Keratinocyte (primary cell): ENCODE results near the gene ARHGAP12. TPM values are rescaled to one million over a fixed set of nuclear protein-coding genes. Genes with fewer than 3 reads are reported as not detected.
A peak's percentile ranks its signal among the peaks of the same experiment; 100 is the strongest.

Experiments used
- DNase-seq: peaks from one replicate; pipeline ENCODE4 v3.0.0-alpha.2; 2011; ENCODE audit warnings: low read depth, missing footprints, low spot score
- FAIRE-seq: peaks from 2 replicates; lab custom pipeline; 2011; peaks lifted over from hg19 to GRCh38; lab: Jason Lieb, UNC
- H2AFZ ChIP-seq: 2 replicates; pipeline ENCODE4 v1.6.0; 2012; ENCODE audit warnings: low read length, control low read depth, inconsistent platforms; ENCODE audit not compliant: control insufficient read depth
- H3K27ac ChIP-seq: 2 replicates; pipeline ENCODE4 v1.5.1; 2011; ENCODE audit warnings: low read length; ENCODE audit not compliant: control insufficient read depth, insufficient read depth
- H3K27me3 ChIP-seq: 3 replicates; pipeline ENCODE4 v1.6.0; 2011; ENCODE audit warnings: low read length; ENCODE audit not compliant: control insufficient read depth, insufficient read depth; ENCODE audit errors: extremely low read depth
- H3K36me3 ChIP-seq, 2 experiments: 2 replicates in 1 of 2; 3 replicates in 1 of 2; pipeline ENCODE4 v1.5.1; 2011; ENCODE audit warnings: low read length in 2 of 2, mild to moderate bottlenecking in 1 of 2; ENCODE audit not compliant: control insufficient read depth in 2 of 2, insufficient read depth in 2 of 2; ENCODE audit errors: extremely low read depth in 1 of 2
- H3K4me1 ChIP-seq: 3 replicates; pipeline ENCODE4 v1.5.1; 2011; ENCODE audit warnings: low read length; ENCODE audit not compliant: control insufficient read depth, insufficient read depth; ENCODE audit errors: extremely low read depth
- H3K4me2 ChIP-seq: 3 replicates; pipeline ENCODE4 v1.6.0; 2011; ENCODE audit warnings: low read depth, low read length; ENCODE audit not compliant: control insufficient read depth, insufficient read depth; ENCODE audit errors: extremely low read depth
- H3K4me3 ChIP-seq, 3 experiments: fragments of 200-600 bp in 1 of 3; sonication (generic) in 1 of 3; 2 replicates in 2 of 3; 3 replicates in 1 of 3; pipeline ENCODE4 v1.5.1; 2011 to 2016; ENCODE audit warnings: low read length in 3 of 3, mild to moderate bottlenecking in 3 of 3, control low read depth in 2 of 3, inconsistent platforms in 1 of 3, low read depth in 1 of 3, mixed read lengths in 1 of 3, mixed run types in 1 of 3, moderate library complexity in 1 of 3; ENCODE audit not compliant: control insufficient read depth in 2 of 3, insufficient read depth in 2 of 3; ENCODE audit errors: extremely low read depth in 1 of 3
- H3K79me2 ChIP-seq: 2 replicates; pipeline ENCODE4 v1.6.0; 2012; ENCODE audit warnings: low read length; ENCODE audit not compliant: control insufficient read depth, insufficient read depth
- H3K9ac ChIP-seq: 3 replicates; pipeline ENCODE4 v1.6.0; 2011; ENCODE audit warnings: low read length; ENCODE audit not compliant: control insufficient read depth, insufficient read depth; ENCODE audit errors: extremely low read depth
- H3K9me1 ChIP-seq: 3 replicates; pipeline ENCODE4 v1.6.0; 2011; ENCODE audit warnings: low read length; ENCODE audit not compliant: control insufficient read depth, insufficient read depth; ENCODE audit errors: extremely low read depth
- H3K9me3 ChIP-seq: 2 replicates; pipeline ENCODE4 v1.5.1; 2012; ENCODE audit warnings: low read depth, low read length; ENCODE audit not compliant: control insufficient read depth
- H4K20me1 ChIP-seq: 3 replicates; pipeline ENCODE4 v1.6.0; 2011; ENCODE audit warnings: low read length; ENCODE audit not compliant: control insufficient read depth, insufficient read depth; ENCODE audit errors: extremely low read depth
- EZH2 ChIP-seq: IDR thresholded peaks from one replicate; pipeline ENCODE4 v1.6.1; 2012; ENCODE audit warnings: inconsistent platforms, mild to moderate bottlenecking, low read length, moderate library complexity
- dilution Hi-C: fragments of 300-500 bp; cut with MboI; formaldehyde crosslinking; loops from one replicate; pipeline ENCODE4 v1.7.0; 2020; ENCODE audit warnings: low sequenced_read_pairs; ENCODE audit not compliant: extremely low pct_ligation_motif_present
- polyA plus RNA-seq, 5 experiments: library from polyadenylated mRNA; depleted of rRNA in 3 of 5; stranded (reverse) in 3 of 5; stranded (forward) in 1 of 5; unstranded in 1 of 5; fragments of >200 nt; gene quantifications; 1 replicate in 1 of 5; 2 replicates in 3 of 5; 3 replicates in 1 of 5; pipeline versions ENCODE4 v1.2.1 to v1.2.3, GENCODE V29; 2011 to 2012; ENCODE audit warnings: missing spikeins in 2 of 5, low read depth in 1 of 5, low replicate concordance in 1 of 5
- TF ChIP-seq, protein P1 (sequence below), 3 experiments: IDR thresholded peaks in 1 of 3; conservative IDR thresholded peaks in 1 of 3; optimal IDR thresholded peaks in 1 of 3; 2 replicates in 2 of 3; 3 replicates in 1 of 3; pipeline versions ENCODE3 to v1.5.1; 2011; ENCODE audit warnings: low read length in 3 of 3, mild to moderate bottlenecking in 3 of 3, moderate library complexity in 2 of 3, control low read depth in 1 of 3, inconsistent platforms in 1 of 3; ENCODE audit not compliant: insufficient read depth in 2 of 3; ENCODE audit errors: extremely low read depth in 1 of 3

The ARHGAP12 gene
- polyA plus RNA-seq, 1 donor (not counting 4 experiments of a cell fraction or from before 2014, with no cell fraction given), result 26.6 TPM

DNA sequence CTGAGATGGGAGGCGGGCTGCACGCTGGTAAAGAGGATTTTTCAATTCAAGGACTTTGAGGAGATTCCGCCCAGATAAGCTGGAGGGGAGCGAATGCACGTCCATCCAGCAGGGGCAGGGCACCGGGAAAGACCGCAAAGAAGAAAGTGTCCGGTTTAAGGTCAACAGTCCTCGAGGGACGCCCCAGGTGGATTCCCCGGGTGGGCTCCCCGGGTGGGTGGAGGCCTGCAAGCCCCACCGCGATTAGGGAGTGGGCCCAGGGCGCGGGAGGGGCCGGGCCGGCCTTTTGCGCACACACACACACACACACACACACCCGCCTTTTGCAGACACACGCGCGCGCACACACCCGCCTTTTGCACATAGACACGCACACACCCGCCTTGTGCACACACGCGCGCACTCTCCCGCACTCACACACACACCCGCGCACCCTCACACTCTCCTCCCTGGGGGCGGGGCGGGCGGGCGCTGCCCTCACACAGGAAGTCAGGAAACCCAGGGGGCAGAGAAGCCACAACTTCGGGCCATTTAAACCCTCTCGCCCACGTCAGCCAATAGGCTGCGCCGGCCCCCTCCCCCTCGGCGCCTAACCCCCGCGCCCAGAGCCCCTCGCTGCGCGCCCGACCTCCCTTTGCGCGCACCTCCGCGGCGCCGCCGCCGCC, 615 bp downstream of the ARHGAP12 start:
- H3K9me1 ChIP-seq, result no peaks in the 10 kb centered on the region
- TF ChIP-seq EZH2, result no peak
- TF ChIP-seq, protein P1, sequence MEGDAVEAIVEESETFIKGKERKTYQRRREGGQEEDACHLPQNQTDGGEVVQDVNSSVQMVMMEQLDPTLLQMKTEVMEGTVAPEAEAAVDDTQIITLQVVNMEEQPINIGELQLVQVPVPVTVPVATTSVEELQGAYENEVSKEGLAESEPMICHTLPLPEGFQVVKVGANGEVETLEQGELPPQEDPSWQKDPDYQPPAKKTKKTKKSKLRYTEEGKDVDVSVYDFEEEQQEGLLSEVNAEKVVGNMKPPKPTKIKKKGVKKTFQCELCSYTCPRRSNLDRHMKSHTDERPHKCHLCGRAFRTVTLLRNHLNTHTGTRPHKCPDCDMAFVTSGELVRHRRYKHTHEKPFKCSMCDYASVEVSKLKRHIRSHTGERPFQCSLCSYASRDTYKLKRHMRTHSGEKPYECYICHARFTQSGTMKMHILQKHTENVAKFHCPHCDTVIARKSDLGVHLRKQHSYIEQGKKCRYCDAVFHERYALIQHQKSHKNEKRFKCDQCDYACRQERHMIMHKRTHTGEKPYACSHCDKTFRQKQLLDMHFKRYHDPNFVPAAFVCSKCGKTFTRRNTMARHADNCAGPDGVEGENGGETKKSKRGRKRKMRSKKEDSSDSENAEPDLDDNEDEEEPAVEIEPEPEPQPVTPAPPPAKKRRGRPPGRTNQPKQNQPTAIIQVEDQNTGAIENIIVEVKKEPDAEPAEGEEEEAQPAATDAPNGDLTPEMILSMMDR (optimal IDR thresholded peaks at IDR 0.05 in 1 of 3, IDR thresholded peaks at IDR 0.05 in 1 of 3, conservative IDR thresholded peaks at IDR 0.05 in 1 of 3; ENCODE audit: extremely low read depth in 1 of 3, insufficient read depth in 2 of 3, low read length in 3 of 3), result peak; percentile 18 to 39 (median 38)
- no peak for DNase-seq
- peak overlapping the region; percentile 92 for H3K27ac ChIP-seq
- H3K9ac ChIP-seq, result peak overlapping the region; percentile 94
- peak overlapping the region; percentile 100 for H3K4me2 ChIP-seq
- no peaks in the 10 kb centered on the region for H3K9me3 ChIP-seq
- FAIRE-seq, result no peak
- H3K4me3 ChIP-seq, result peak overlapping the region; percentile 66 to 83 (median 78)
- H3K79me2 ChIP-seq, result peaks cover 55% of the 10 kb centered on the region
- no peaks in the 10 kb centered on the region for H3K27me3 ChIP-seq
- H2AFZ ChIP-seq, result peak overlapping the region; percentile 22
- peaks cover 37% of the 10 kb centered on the region for H3K4me1 ChIP-seq
- dilution Hi-C loops, result no loop called here
- no peaks in the 10 kb centered on the region for H4K20me1 ChIP-seq
- H3K36me3 ChIP-seq, result no peaks in the 10 kb centered on the region

DNA sequence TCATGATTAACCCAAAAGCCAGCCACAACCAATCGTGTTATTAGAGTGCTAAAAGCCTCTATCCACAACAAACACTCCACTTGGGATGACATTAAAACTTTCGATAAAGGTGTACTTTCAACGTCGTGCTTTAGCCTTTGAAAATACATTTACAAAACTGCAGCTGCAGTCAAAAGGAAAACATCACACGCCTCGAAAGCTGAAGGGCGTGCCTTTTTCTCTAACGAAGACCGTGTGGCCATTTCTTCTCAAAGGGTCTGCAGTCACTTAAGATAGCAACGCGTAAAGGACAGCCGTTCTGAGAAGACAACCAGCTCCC, 1.1 kb downstream of the ARHGAP12 start:
- dilution Hi-C loops, result no loop called here
- peak overlapping the region; percentile 94 for H3K9ac ChIP-seq
- no peak for TF ChIP-seq EZH2
- TF ChIP-seq, protein P1 (optimal IDR thresholded peaks at IDR 0.05 in 1 of 3, IDR thresholded peaks at IDR 0.05 in 1 of 3, conservative IDR thresholded peaks at IDR 0.05 in 1 of 3; ENCODE audit: extremely low read depth in 1 of 3, insufficient read depth in 2 of 3, low read length in 3 of 3), result no peak
- H3K27ac ChIP-seq, result peak overlapping the region; percentile 92
- H3K4me3 ChIP-seq, result peak overlapping the region; percentile 66 to 83 (median 78)
- no peaks in the 10 kb centered on the region for H3K9me3 ChIP-seq
- peaks cover 37% of the 10 kb centered on the region for H3K4me1 ChIP-seq
- no peaks in the 10 kb centered on the region for H3K9me1 ChIP-seq
- H4K20me1 ChIP-seq, result no peaks in the 10 kb centered on the region
- H2AFZ ChIP-seq, result peak overlapping the region; percentile 1
- H3K4me2 ChIP-seq, result peak overlapping the region; percentile 100
- H3K79me2 ChIP-seq, result peaks cover 60% of the 10 kb centered on the region
- no peaks in the 10 kb centered on the region for H3K27me3 ChIP-seq
- FAIRE-seq (no peak), DNase-seq (no peak)
- no peaks in the 10 kb centered on the region for H3K36me3 ChIP-seq
